HepG2 (cell line): ENCODE results near the gene ATP5F1E. TPM values are rescaled to one million over a fixed set of nuclear protein-coding genes. Genes with fewer than 3 reads are reported as not detected.

Experiments
- AGO2 ChIP-seq: fragments of 200-400 bp; formaldehyde crosslinking; optimal IDR thresholded peaks from 2 replicates; pipeline ENCODE3; 2017; ENCODE audit warnings: mild to moderate bottlenecking, low read depth, low read length, moderate library complexity
- ASH2L ChIP-seq: fragments of 300-600, 200-600 bp; sonication (generic); IDR thresholded peaks from 2 replicates; pipeline ENCODE4 v1.7.0; 2017; ENCODE audit warnings: low read depth, mild to moderate bottlenecking, moderate library complexity, mixed read lengths, low read length; ENCODE audit not compliant: insufficient read length
- BCL6 ChIP-seq: IDR thresholded peaks from 2 replicates; pipeline ENCODE4 v1.6.1; 2016; ENCODE audit warnings: missing genetic modification reagents, missing compliant biosample characterization
- CBX5 ChIP-seq: sonication (generic); formaldehyde crosslinking; IDR thresholded peaks from 2 replicates; pipeline ENCODE4 v1.4.0; 2020; ENCODE audit warnings: missing genetic modification reagents, borderline replicate concordance
- CREBL2 ChIP-seq: sonication (generic); formaldehyde crosslinking; IDR thresholded peaks from 2 replicates; pipeline ENCODE4 v1.8.1; 2023; ENCODE audit warnings: missing genetic modification reagents, mild to moderate bottlenecking, borderline replicate concordance
- GRHL1 ChIP-seq: sonication (generic); formaldehyde crosslinking; conservative IDR thresholded peaks from 2 replicates; pipeline ENCODE4 v1.8.0; 2022; ENCODE audit warnings: missing genetic modification reagents
- HCFC1 ChIP-seq: fragments of 150-350 bp; IDR thresholded peaks from 2 replicates; pipeline ENCODE4 v1.6.1; 2014; ENCODE audit warnings: low read depth, low read length
- HOXA3 ChIP-seq: sonication (generic); formaldehyde crosslinking; IDR thresholded peaks from 2 replicates; pipeline ENCODE4 v1.5.0; 2020; ENCODE audit warnings: missing genetic modification reagents
- MAFF ChIP-seq: IDR thresholded peaks from 2 replicates; pipeline ENCODE4 v1.6.1; 2011; ENCODE audit warnings: low read depth, low read length, improper control_type of control experiment
- MATR3 ChIP-seq: sonication (generic); formaldehyde crosslinking; IDR thresholded peaks from 2 replicates; pipeline ENCODE4 v1.4.0; 2020; ENCODE audit warnings: missing genetic modification reagents
- MXI1 ChIP-seq: IDR thresholded peaks from 3 replicates; pipeline ENCODE4 v1.6.1; 2012; ENCODE audit warnings: low read depth, low read length, inconsistent platforms, borderline replicate concordance
- NFE2L2 ChIP-seq: fragments of 150-350 bp; IDR thresholded peaks from 2 replicates; pipeline ENCODE4 v1.6.1; 2014; ENCODE audit warnings: low read length
- ONECUT2 ChIP-seq: sonication (generic); formaldehyde crosslinking; IDR thresholded peaks from 2 replicates; pipeline ENCODE4 v1.4.0; 2020; ENCODE audit warnings: missing genetic modification reagents
- PAF1 ChIP-seq: IDR thresholded peaks from 2 replicates; pipeline ENCODE4 v1.6.1; 2016; ENCODE audit warnings: missing genetic modification reagents, missing compliant biosample characterization
- PAX8 ChIP-seq: sonication (generic); formaldehyde crosslinking; IDR thresholded peaks from 2 replicates; pipeline ENCODE4 v1.8.0; 2022; ENCODE audit warnings: mild to moderate bottlenecking, missing genetic modification reagents, borderline replicate concordance
- PCBP2 ChIP-seq: fragments of 200-400 bp; formaldehyde crosslinking; optimal IDR thresholded peaks from 2 replicates; pipeline ENCODE3; 2018; ENCODE audit warnings: low read length, low read depth; ENCODE audit not compliant: poor library complexity, severe bottlenecking
- POGK ChIP-seq: sonication (generic); formaldehyde crosslinking; conservative IDR thresholded peaks from 2 replicates; pipeline ENCODE4 v1.8.0; 2022; ENCODE audit warnings: mild to moderate bottlenecking, moderate library complexity, missing genetic modification reagents
- RARG ChIP-seq: sonication (generic); formaldehyde crosslinking; IDR thresholded peaks from 2 replicates; pipeline ENCODE4 v1.4.0; 2020; ENCODE audit warnings: low read depth, mild to moderate bottlenecking, missing genetic modification reagents
- RBFOX2 ChIP-seq: fragments of 200-400 bp; formaldehyde crosslinking; IDR thresholded peaks from 2 replicates; pipeline ENCODE4 v1.6.1; 2017; ENCODE audit warnings: low read depth, mild to moderate bottlenecking, low read length
- SRSF4 ChIP-seq: fragments of 200-400 bp; formaldehyde crosslinking; IDR thresholded peaks from one replicate; pipeline ENCODE4 v1.6.1; 2018; ENCODE audit warnings: mild to moderate bottlenecking, low read depth, low read length, moderate library complexity; ENCODE audit not compliant: poor library complexity, severe bottlenecking
- ZFP82 ChIP-seq: sonication (generic); formaldehyde crosslinking; IDR thresholded peaks from 2 replicates; pipeline ENCODE4 v1.5.1; 2020; ENCODE audit warnings: mild to moderate bottlenecking, missing genetic modification reagents, borderline replicate concordance
- ZNF281 ChIP-seq: sonication (generic); formaldehyde crosslinking; IDR thresholded peaks from 2 replicates; pipeline ENCODE4 v1.4.0; 2020; ENCODE audit warnings: missing genetic modification reagents, borderline replicate concordance
- ZNF430 ChIP-seq: sonication (generic); formaldehyde crosslinking; IDR thresholded peaks from 2 replicates; pipeline ENCODE4 v1.9.0; 2021; ENCODE audit warnings: mild to moderate bottlenecking, missing genetic modification reagents
- ZNF572 ChIP-seq: sonication (generic); formaldehyde crosslinking; IDR thresholded peaks from 2 replicates; pipeline ENCODE4 v1.5.1; 2020; ENCODE audit warnings: mild to moderate bottlenecking, missing genetic modification reagents
- polyA plus RNA-seq, 8 experiments: library from polyadenylated mRNA; depleted of rRNA in 3 of 8; stranded (reverse) in 7 of 8; unstranded in 1 of 8; fragments of >200 nt; fragmentation: Illumina TruSeq in 4 of 8; extraction: Trizol in 4 of 8; gene quantifications; 2 replicates each; pipeline versions ENCODE4 v1.2.1 to v1.2.3, GENCODE V29; 2011 to 2016; ENCODE audit warnings: low read depth in 4 of 8, missing spikeins in 1 of 8, mixed read lengths in 1 of 8; ENCODE audit not compliant: insufficient read depth in 1 of 8
- total RNA-seq, 5 experiments: library from RNA; depleted of rRNA; stranded (reverse); fragments of >200 nt; fragmentation: Illumina TruSeq; extraction: Trizol; gene quantifications; 2 replicates each; pipeline ENCODE4 v1.2.3, GENCODE V29; 2016; ENCODE audit warnings: low read depth in 1 of 5

ATP5F1E gene
- total and polyA plus RNA-seq, 2 of the 13 experiments (the other 11 are each of a cell fraction or from before 2014, with no cell fraction given): 121 to 134 TPM

GRCh38 chr20:59032713-59033059, 551 bp upstream of the ATP5F1E start (continued):
- TF ChIP-seq ZNF281 (peak; percentile 4; the same call in 1 of the 2 replicates), MXI1 (no peak), MAFF (no peak), ZFP82 (CRISPR knock-in tag) (no peak; the same call in 1 of the 2 replicates), RBFOX2 (no peak), BCL6 (CRISPR knock-in tag) (no peak; the same call in 1 of the 2 replicates), PAX8 (CRISPR knock-in tag) (no peak), SRSF4 (no peak), POGK (CRISPR knock-in tag) (no peak), PAF1 (CRISPR knock-in tag) (no peak), PCBP2 (no peak), AGO2 (no peak), ZNF430 (no peak), HOXA3 (CRISPR knock-in tag) (no peak), NFE2L2 (0 out of 2 replicates have a peak, but pooled peaks have one; percentile 3), RARG (CRISPR knock-in tag) (no peak), CBX5 (CRISPR knock-in tag) (no peak; the same call in 1 of the 2 replicates), MATR3 (CRISPR knock-in tag) (no peak), ONECUT2 (CRISPR knock-in tag) (no peak), ASH2L (peak; percentile 70), HCFC1 (no peak), ZNF572 (CRISPR knock-in tag) (no peak; the same call in 1 of the 2 replicates), CREBL2 (CRISPR knock-in tag) (peak; percentile 2; the same call in 1 of the 2 replicates), GRHL1 (CRISPR knock-in tag) (no peak)
